GM18499 (cell line): ENCODE measurements around the gene VSTM2L.

Source experiments
- ATAC-seq: cut with Tn5 transposase; IDR thresholded peaks from one replicate; pipeline ENCODE4 v1.9.1; 2021; ENCODE audit warnings: moderate number of reproducible peaks; ENCODE audit not compliant: insufficient read depth, unreplicated experiment

Gene VSTM2L

DNA sequence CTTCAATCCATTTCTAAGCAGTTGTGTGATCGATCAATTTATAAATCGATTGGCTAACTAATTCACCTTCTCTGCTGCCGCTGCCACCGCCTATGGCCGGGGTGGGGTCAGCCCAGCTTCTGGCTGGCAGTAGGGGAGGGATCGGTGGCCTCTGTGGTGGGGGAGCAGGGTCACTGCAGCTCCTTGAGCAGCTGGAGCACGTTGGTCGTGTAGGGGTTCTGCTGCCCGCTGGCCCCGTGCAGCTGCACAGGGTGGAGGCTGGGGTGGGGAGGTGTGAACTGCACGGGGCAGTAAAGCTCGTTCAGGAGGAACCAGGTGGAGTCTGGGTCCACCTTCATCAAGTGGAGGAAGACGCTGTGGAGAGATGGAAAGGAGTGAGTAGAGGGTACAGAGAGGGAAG is 80.4 kb downstream of the VSTM2L start:
- ATAC-seq: no peak

DNA sequence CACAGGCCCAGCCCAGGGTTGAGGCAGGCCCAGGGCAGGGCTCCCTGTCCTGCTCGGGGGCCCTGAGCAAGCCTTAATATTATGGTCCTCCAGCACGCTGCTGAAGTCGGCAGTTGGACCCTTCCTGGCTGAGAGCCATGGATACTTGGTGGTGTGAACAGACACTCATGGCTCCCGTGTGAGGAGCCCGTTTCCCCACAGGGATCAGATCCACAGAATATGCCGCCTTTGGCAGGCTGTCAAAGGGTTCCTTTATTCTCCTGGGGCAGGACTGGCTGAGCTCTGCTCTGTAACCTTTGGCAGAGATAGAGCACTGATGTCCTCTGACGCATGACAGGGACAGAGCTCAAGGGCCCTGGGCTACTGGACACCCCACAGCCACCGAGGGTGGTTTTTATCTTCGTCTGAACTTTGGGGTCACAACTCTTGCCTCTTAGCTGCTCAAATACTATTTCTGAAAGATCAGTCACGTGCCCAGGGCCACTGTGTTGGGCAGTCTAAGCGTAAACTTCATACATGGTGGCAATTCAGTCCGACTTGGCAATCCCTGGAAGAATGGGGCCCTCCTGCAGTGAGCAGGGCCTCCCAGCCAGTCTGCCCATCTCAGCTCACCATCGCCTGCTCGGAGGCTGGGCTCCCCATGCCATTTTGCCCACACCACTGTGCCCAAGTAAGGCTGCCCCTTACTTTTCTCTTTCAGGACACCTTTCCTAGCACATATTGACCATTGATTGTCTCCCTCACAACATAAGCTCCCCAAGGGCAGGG is 81.3 kb downstream of the VSTM2L start:
- ATAC-seq: no peak

DNA sequence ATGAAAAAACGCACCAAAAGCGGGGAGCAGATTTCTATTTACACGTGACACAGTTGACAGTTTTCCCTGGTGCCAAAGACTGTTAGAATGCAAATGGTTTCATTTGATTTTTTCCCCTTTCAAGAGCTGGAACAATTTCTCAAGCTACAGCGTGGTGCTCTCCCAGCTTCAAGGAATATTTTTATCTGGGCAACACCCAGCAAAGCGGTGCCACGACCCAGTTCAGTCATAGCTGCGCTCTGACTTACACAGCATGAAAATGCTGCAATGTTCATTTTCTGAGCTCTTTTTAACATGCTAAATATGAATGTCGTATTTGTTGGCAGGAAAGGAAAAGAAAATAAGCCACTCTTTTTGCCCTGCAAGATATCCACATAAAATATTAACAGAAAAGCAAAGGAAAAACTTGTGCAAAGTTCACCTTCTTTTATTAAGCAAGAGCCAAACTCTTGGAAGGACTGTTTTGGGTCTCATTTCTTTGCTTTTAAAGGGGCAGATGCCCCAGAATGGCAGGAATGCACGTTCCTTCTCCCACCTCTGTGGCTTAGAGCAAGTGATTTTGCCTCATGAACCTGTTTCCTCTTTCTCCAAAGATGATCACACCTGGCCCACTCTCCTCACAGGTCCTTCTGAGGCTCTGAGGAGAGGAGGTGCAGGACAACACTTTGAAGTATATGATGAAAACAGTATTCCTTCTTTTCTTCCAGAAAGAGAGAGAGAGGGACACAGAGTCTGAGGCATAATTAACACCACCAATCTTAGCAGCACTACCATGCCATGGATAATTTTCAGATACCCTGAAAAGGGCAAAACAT is 83.3 kb downstream of the VSTM2L start:
- ATAC-seq: no peak

DNA sequence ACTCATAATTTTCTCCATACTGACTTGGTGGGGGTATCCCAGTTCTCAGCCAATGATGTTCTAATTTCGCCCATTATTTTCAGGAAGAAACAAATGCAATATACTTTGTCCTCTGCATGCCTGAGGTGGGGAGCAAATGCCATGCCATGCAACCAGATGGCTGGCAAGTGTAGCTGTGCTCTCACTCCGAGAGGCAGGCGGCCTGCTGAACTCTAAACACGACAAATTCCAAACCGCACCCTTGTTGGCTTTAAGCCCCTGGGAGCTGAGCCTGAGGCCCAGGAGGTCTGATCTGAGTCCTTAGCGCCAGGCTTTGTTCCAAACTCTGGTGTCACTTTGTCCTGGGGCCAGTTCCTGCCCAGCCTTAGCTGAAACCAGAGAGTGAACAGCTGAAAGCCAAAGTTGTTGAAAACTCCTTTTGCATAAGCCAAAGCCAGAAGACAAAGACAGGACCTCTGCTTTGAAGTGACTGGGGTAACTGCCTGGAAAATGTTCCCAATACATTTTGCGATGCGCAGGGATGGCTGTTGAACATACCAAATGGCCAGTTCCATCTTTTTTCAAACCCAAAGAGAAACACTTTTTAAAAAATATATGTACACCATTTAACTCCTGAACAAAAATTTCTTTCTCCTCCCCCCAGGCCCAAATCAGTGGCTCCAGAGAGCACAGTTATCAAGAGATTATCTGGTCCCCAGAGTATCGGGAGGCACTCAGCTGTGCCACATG is 84.1 kb downstream of the VSTM2L start:
- ATAC-seq: no peak

DNA sequence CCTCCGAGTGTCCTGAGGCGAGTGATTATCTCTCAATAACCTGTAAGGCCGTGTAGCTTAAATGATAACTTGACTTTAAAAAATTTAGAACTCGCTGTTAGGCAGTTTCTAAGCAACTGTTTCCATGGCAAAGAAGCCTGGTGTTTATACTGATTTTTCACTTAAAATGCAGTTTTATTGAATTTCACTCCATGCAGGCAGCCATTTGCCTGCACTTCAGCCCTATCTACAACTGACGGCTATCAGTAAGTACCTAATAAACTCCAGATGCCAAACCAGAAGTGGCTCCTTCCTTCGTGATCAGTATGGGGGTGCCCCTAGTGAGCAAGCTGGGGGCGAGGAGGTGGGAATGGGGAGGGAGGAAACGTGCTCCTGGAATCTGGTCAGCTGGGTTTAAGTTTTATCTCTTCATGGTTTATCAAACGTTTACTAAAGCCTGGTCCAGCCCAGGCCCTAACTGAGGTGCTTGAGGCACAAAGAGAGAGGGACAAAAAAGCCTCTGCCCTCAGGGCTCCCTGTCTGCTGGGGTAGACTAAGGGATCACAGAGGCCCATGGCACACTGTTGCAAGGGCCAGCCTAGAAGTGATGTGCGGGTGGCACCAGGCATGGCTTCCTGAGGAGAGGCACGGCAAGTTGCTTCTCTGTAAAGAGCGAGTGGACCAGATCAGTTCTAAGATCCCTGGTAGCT is 84.8 kb downstream of the VSTM2L start:
- no peak for ATAC-seq

DNA sequence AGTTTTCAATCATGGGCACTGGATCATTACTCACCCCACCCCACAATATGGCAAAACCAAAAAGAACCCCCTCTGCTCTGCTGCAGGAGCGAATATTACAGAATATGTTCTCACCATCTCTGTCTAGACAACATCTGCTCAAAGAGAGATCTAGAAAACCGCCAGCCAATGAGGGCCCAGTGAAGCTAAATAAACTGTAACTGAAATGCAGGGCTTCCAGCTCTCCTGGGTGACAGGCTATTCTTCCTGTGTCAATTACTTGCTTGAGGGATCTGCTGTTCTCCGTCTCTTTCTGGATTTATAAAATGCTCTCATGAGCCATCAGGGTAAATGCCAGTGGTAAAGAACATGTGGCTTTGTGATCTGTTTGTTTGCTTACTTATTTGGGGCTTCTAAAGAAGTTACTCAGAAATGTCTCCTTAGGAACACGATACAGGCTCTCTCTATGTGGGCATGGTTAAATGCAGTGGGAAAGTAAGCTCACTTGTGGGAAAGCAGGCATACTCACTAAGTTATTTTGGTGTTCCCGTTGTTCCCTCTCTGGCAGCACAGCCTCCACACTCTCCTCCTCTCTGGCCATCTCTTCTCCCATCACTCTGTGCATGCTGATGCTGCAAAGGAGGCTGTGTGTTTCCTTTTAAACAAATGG is 85.5 kb downstream of the VSTM2L start:
- no peak for ATAC-seq

DNA sequence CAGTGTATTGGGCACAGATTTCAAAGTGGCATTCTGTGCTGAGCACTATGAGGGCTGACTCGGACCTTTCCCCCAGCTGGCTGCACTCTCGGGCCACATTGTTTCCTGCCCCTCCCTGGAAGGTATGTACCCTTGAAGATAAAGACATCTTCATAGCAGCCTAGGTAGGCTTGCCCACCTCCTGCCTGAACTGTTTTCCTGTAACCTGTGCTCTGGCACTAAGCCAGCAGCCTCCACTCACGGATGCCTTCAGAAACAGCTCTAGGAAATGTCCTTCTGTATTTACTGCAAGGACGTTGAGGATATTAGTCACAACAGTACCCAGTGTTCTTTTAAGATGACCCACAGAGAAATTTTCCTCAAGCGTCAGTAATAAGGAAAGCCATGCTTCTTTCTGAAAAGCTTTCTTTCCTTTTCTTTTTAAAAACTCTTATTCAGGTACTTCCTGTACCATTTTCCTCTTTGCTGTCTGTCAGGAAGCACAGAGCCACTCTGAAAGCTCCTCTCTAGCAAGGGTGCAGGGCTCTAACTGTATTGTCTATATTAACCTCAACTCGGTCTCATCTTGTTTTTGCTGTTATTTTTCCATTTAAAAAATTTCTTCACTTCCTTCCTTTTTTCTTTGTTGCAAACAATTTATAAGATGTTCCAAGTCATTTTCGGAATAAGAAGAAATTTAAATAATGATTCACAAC is 86.8 kb downstream of the VSTM2L start:
- ATAC-seq: no peak

DNA sequence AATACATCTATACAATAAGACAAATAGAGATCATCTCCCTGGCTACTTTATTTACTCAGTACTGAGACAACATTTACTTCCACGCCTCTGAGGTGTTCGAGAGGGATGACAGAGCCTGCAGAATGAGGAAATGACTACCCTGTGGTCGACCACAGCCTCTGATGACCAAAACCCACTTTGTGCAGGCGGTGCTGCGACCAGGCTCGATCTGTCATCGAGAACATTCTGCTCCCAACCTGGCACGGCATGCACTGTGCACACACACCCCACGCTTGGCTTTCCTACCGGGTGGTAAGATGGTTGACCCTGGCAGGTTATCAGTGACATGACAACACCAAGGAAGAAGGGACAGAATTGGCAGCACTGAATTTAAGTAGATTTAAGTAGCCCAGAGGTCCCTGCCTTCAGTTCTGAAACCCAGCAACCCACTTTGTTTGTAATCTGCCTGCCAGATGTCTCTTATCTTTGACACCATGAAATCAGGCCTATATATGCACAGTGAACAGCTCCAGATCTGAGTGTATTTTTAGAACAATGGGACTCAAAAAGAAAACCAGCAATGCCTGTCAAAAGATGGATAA is 87.7 kb downstream of the VSTM2L start:
- peak; percentile 69 for ATAC-seq

DNA sequence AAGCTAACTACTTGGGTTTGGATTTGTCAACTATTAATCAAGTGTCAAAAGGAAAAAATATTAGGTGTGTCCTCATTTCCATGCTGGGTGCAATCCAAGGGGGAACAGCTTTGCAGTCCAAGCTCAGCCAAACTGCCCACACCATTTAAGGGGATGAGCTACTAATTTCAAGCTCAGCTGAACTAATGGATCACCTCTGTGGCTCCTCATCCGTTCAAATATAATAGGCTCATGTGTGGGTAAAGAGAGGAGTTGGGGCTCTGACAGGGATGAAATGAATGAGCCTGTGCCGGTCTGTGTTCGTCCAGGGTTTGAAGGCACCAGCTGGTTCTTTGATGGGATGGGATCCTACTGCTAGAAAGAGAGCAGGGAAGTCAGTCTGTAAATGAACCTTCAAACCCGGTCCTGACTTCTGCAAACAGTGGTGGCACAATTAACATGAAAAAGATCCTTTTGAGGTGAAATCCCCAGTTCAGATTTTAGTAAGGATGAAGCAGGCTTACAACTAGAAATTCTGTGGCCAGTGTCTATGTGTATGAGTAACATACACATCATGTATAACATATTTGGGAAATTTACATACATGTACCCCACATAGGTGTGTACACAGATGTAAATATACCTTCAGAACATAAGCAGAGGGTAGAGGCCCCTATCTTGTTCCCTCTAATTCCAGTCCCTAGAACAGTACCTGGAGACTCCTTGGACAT is 88.4 kb downstream of the VSTM2L start:
- ATAC-seq: no peak

DNA sequence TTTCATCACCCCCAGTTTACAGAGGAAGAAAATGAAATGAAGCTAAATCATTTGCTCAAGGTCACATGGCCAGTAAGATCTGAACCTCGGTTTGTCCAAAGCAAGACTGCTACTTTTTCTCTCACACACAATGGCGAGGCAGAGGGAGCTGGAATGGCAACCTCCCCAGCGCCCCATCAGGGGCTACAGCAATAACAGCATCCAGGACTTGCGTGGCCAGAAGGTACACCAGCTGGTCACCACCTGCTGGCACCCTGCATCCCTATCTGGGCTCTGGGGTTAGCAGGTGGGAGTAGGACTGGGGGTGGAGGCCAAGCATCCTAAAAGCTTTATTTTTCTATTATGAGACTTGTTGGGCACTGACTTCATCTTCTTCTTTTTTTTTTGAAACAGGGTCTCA is 89.0 kb downstream of the VSTM2L start:
- ATAC-seq: no peak

DNA sequence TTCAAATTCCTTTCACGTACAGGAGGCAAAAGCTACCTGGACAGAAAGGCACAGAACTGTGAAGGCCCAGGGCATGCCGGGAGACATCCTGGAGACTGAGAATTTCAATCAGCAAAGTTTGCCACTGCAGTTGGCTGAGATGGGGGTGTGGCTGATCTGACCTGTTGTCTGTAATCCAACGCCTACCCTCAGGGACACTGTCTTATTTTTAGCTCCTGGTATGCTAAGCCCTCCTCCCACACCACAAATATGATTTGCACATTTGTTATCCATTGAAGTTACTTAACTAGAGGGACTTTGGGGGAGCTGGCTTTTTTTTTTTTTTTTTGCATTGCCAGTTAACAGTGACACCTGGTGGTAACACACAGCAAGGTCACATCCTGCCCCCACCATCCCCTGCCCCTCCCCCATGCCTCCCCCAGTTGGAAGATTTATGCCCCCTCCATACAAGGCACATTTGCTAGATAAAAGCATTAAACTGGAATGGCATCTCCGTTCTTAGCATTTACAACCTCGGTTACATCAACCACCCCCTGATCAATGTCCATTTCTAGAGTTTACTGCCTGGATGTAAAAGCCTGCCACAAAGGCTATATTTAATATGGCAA is 90.0 kb downstream of the VSTM2L start:
- ATAC-seq: no peak

DNA sequence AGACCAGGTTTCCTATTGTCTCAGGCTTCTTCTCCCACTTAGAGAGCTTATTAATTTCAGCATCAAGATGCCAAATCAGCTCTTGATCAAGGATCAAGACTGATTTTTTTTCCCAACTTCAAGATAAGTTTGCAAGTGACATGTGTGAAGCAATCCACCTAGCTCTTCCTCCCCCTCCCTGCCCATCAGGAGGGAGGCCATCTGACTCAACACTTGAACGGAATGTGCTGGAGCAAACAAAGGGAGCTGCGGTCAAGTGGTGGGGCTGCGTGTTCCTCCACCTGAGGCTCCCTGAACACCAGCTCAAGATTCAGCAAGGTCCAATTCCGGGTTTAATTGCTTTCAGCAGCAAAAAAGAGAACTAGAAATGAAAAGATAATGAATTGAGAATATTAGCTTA is 91.6 kb downstream of the VSTM2L start:
- ATAC-seq: no peak
